ENCODE data around the gene AP5S1.
A peak's percentile ranks its signal among the peaks of the same experiment; 100 is the strongest.
"Not testable (repeated sequence)": the region's sequence is repeated elsewhere in the genome, so short reads cannot be mapped to it uniquely, and the experiment has no call there.

AP5S1 gene, protein sequence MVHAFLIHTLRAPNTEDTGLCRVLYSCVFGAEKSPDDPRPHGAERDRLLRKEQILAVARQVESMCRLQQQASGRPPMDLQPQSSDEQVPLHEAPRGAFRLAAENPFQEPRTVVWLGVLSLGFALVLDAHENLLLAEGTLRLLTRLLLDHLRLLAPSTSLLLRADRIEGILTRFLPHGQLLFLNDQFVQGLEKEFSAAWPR

DNA sequence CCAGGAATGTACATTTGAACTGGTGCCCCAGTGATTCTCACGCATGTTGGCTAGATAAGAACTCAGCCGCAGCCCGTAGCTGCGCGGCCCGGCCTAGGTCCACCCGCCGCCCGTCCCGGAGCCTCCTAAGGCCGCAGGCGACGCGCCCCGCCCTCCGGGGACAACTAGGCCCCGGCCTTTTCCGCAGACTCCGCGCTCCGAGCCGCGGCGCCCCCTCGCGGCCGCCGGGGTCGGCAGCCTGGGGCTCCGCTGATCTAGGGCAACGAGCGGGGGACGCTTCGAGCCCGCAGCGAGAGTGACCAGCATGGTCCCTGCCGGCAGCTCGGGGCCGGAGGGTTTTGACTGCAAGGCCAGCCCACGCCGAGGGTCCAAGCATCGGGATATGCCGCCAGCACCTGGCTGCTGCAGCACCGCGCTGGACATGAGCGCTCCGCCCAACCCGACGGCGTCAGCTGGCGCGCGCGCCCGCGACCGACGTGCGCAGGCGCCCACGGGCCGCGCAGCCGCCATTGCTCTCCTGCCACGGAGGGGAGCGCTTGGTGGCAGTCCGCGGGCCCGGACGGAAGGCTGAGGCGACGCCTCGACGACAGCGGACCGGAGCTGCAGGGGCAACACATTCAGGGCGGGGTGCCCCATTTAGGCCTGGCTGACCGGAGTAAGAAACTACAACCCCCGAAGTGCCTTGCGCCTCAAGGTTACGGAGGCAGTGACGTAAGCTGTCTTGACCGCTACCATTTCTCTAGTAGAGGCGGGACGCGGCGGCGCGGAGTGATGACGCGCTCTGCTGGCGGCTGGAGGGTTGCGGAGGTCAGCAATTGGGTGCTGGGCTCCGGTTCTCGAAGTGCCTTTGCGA is at the start of gene AP5S1:
AP5S1 (plus strand) TSS at position 500 of the 853 bp plus-strand sequence. CDS start 1,571 bp downstream, outside the sequence.
- FAIRE-seq = peak; percentile 7

DNA sequence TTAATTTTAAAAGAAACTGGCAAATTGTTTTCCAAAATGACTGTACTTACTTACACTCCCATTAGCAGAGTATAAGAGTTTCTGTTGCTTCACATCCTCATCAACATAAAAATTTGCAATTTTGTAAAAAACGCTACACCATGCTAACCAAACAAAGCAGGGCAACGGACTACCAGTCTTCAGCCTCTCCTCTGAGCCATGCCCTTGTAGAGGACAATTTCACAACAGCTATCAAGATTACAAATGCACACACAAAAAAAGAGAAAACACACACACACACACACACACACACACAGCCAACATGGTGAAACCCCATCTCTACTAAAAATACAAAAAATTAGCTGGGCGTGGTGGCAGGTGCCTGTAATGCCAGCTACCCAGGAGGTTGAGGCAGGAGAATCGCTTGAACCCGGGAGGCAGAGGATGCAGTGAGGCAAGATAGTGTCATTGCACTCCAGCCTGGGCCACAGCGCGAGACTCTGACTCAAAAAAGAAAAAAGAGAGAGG is 48.7 kb upstream of the AP5S1 start:
- FAIRE-seq = no peak

DNA sequence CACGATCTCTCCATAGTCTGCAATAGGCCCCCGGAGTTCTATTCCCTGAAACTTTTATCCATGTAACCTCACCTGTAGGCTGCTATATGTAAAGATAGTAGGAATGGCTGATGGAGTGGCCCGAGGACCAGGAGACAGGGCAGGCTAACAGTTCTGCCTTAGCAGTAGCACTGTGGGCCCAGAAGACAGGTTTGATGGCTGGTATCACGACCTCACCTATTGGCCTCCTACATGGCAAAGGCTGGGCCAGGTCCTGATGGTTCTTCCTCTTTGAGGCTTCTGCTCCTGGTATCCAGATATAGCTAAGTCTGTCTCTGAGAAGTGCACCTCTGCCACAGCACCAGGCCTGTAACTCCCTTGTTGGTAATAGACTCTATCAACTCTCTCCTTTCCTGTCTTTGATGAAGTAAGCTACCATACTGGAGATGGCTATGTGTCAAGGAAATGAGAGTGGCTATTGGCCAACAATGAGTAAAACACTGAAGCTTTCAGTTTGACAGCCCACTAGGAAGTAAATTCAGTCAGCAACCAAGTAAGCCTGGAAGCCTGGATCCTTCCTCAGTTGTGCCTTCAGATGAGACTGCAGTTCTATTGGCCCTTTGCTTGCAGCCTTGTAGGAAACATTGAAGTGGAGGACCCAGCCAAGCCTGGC is 44.8 kb upstream of the AP5S1 start:
- FAIRE-seq = no peak

DNA sequence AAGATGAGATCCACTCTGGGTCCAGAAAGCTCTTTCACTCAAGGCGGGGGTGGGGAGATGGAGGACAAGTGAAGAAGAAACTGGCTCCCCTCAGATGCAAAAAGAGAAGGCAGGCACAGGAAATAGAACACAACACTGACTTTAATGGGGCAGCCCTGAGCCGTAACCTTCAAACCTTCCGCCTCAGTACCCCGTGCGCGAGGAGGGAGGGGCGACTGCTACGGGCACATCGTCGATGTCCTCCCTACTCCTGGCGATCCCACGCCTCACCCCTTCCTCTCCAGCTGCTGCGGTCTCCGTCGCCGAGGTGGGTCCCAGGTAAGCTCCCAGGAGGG is 43.0 kb upstream of the AP5S1 start:
- no peak for FAIRE-seq

DNA sequence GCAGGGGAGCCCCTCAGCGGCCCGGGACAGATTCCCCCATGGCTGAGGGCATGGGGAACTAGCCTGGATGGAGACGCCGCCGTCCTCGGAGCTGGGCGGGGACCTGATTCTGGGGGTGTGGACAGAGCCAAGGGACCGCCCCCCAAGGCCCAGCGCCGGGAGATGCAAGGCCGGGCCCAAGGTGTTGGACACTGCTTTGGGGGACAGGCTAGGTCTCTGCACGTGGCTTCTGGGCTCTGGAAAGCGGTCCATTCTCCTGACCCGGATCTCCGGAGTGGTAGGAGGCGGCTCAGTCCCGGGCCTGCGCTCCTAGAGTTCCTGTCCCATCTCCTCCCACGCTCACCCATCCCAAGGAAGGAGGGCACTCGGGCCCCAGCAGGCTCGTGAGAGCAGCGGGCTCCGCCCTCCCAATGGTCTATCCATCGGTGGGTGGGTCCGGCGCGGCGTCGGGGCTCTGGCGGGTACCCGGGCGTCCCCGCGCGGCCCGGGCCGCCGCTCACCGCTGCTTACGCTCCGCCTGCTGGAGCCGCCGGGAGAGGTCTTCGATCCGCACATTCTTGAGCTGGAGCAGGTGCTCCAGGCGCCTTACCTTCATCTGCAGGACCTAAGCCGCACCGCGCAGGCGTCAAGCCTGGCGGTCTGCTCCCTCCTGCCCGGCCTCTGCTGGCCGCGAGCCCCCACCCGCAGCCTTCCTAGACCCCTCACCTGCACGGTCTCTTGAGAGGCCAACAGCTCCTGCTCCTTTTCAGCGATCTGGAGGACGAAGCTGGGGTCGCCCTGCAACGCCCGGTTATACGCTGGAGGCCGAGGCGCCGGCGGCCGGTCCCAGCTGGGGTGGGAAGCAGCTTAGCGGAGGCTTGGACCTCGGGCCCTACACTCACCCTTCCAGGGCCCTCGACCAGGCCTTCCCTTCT is 42.4 kb upstream of the AP5S1 start:
- no peak for FAIRE-seq

DNA sequence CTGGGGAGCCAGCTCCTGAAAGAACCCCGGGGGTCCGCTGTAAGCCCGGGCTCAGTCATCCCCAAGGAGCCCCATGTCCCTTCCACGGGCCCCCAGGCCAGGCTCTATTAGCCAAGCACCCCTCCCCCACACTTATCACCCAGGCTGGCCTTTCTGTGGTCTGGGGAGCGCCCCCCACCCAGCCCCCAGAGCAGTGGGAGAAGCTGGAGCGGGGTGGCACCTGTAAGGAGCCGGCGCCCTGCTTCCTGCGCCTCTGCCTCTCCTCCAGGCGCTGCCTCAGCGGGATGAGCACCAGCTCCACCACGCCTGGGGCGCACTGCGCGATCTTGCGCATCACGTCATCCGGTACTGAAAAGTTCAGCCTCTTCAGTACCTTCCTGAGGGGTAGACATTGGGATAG is 41.4 kb upstream of the AP5S1 start:
- FAIRE-seq = no peak

DNA sequence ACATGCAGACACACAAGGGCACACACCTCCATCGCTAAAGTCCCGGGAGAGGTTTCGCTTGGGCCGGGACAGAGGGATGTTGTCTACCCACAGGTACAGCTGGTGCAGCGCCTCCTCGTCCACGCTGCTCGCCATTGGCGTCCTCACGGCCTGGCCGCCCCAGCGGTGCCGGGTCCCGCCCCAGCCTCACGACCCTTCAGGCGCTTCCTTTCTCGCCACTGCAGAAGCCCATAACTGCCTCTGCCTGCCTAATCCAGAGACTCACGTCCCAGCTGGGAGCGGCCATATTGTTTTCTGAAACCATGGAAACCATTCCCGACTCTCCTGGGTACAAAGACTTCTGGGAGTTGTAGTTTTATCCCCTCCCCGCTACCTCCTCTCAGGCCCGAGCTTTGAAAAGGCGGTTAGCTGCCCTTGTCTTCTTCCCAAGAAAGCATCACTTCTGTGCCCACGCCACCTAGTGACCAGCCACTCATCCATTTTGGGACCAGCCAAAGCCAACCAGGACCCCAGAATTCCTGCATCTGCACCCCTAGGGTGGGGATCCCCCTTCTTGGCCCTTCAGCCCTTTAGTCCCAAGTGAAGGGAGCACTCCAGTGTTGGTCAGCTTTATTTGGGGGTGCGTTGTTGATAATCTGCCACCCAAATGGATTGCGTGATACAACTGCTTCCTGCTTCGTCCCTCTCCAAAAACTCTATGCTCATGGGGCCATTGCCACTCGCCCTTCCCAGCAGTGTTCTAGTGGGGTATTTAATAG is 39.0 kb upstream of the AP5S1 start, which contains the start of gene SPEF1:
SPEF1 (minus strand) TSS at position 296 of the 758 bp plus-strand sequence; CDS start at position 135, 161 bp downstream.
- peak; percentile 97 for FAIRE-seq

DNA sequence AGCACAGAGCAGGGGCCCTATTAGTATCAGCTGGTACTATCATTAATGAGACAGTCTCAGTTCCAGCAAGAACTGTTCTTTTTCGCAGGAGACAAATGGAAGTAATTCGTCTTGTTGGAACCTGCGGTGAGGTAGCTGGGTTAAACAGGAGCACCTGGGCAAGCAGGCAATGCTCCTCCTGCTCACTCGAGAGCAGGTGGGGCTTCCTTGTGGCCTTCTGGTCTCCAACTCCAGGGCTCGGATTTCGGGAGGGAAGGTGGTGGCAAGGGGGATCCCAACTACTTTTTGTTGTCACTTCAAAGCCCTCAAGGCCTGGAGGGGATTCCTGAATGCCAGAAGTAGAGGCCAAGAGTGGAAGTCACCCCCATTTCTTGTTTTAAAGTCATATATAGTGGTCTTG is 37.8 kb upstream of the AP5S1 start:
- no peak for FAIRE-seq

DNA sequence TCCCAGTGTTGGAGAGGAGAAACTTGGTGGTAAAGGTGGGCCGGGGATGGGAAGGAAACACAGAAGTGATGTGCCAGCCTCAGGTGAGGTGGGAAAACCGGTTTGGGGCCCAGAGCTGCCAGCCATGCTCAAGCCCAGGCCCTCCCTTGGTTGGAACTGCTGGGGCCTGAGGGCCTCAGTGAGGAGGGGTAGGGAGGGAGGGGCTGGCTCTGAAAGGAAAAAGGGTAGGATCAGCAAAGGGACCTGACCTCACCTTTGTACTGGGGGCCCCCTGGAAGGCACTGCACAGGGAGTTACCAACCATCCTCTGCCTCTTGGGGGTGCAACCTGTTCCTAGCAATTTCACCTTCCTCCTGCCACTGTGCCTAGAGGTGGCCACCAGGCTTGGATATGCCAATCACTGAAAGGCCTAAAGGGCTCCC is 37.3 kb upstream of the AP5S1 start:
- no peak for FAIRE-seq

DNA sequence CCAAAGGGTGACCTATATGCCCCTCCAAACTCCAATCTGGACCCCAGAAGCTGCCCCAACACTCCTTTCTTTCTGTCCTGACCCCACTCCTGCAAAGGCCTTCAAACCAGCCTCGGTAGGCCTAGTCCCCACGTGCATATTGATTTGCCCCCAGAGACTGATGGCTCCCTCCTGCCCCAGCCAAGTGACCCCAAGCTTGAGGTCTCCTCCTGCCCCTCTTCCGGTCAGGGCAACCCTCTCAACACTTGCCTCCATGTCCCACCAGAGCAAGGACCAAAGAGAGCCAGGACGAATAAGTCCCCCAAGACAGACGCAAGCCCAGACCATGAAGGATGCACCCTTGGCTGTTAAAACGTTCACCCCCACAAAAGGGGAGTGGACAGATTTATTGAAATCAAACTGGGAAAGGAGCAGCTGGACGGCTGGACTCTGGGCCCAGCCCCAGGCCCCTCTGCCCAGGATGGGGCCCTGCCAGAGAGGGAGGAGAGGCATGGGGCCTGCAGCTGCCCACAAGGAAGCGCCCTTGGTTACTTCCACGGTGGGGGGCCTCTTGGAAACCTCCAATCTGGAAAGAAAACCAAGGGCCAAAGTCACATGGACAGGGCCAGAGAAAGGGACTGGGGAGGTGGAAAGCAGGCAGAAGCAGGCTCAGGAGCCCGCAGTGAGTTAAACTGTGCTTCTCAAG is 36.7 kb upstream of the AP5S1 start:
- FAIRE-seq = no peak

DNA sequence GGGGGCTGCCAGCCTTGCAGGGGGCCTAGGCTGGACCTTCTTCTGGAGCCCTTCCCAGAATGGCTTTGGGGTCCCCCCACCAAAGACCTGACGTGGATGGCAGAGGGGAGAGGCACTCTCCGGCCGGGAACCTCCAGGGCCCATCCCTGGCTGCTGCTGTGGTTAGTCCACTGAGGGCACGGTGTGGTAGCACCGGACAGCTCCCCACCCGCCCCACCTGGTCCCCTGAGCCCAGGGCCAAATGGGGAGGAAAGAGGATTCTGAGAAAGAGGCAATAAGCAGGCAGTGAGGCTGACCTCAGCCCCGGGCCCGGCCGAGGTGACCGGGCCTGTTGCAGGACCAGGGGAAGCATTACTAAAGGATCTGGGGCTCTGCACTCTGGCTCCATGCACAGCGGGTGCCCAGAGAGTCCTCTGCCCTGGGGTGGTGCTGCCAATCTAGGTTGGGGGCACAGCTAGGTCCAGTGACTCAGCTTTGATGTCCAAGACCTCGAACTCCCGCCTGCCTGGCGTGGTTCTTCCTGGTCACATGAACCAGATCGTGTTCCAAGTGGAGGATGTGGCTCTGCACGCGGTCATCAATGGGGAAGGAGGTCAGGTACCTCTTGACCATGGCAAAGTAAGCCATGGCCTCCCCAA is 36.0 kb upstream of the AP5S1 start:
- no peak for FAIRE-seq

DNA sequence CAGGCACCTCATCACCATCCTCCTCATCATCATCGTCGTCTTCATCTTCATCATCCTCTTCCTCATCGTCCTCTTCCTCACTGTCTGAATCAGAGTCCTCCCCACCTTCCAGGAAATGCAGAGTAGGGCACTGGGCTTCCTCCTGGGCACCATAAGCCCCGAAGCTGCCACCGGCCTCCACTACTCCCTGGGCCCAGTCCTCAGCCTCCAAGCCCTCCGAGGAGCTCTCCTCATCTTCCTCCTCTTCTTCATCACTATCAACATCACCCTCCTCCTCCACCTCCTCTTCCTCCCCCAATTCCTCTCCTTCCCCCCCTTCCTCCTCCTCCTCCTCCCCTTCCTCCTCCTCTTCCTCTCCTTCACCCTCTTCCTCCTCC is 35.5 kb upstream of the AP5S1 start:
- no peak for FAIRE-seq

DNA sequence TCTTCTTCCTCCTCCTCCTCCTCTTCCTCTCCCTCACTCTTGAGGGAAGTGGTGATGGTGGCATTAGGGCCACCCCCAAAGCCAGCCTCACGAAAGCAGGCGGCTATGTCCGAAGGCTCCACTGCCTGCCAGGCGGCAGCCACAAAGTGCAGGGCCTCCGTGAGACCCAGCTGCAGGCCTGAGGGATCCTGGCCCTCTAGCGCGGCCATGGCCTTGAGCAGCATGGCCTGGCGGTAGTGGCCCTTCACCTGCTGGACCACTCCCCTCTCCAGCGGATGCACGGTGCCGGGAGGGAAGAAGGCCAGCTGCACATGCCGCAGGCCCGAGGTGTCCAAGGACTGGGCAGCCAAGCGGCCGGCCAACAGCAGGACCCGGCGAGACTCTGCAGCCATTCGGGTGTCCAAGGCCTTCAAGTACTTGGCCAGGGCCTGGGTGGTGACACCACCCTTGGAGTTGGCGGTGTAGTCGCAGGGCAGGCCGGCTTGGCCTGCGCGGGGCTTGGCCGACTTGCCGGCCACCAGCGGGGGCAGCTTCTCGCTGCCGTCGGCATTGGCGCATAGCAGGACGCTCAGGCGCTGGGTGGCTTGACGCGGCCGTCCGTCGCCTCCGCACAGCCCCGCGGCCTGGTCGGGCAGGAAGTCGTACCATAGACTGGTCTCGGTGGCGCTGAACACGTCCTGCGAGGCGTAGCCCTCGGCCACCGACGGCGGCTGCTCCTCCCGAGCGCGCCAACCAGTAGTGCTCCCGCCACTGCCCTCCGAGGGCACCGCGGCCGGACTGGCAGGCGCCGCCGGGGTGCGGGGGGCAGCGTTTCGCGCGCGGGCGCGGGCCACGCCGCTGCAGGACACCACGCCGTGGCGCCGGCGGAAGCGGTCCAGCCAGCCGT is 34.9 kb upstream of the AP5S1 start:
- no peak for FAIRE-seq

DNA sequence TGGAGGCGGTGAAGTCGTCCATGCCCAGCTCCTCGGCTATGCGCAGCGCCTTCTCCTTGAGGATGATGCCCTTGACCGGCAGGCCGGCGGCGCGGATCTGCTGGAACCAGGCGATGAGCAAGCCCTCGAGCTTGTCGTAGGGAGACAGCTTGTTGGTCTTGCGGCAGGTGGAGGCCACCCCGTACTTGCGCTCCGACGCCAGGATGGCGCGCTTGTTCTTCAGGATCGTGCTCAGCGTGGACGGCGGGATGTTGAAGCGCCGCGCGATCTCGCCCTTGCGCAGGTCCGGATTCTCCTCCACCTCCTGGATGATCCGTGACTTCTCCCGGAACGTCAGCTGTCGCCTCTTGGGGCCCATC is 34.2 kb upstream of the AP5S1 start:
- no peak for FAIRE-seq

DNA sequence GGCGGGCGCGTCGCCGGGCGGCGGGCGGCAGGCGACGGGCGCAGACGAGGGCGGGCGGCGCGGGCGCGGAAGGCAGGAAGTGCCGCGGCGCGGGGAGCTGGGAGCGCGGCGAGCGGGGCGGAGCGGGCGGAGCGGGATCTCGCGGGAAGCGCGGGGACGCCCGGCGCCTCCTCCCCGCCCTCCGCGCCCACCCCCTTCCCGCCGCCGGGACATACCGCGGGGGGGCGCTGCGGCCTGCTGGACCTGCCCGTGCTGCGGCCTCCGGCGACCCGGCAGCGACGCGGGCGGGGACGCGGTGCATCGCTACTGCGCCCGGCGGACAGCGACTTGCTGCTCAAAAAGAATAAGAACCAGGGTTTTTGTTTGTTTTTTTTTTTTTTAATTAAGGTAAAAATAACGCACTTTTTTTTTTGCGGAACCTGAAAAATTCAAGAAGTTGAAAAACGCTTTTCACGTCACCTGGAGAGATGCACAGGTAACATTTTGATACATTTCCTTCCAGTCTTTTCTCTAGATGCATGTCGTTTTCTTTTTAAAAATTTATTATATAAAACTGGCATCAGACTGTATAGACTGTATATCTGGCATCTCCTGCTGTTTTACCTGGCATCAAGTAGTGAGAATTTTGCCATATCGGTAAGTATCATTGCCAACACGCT is 33.6 kb upstream of the AP5S1 start, which contains the start of gene CENPB:
CENPB (minus strand) TSS at position 76 of the 659 bp plus-strand sequence. CDS start 257 bp downstream, outside the sequence.
- FAIRE-seq = no peak

DNA sequence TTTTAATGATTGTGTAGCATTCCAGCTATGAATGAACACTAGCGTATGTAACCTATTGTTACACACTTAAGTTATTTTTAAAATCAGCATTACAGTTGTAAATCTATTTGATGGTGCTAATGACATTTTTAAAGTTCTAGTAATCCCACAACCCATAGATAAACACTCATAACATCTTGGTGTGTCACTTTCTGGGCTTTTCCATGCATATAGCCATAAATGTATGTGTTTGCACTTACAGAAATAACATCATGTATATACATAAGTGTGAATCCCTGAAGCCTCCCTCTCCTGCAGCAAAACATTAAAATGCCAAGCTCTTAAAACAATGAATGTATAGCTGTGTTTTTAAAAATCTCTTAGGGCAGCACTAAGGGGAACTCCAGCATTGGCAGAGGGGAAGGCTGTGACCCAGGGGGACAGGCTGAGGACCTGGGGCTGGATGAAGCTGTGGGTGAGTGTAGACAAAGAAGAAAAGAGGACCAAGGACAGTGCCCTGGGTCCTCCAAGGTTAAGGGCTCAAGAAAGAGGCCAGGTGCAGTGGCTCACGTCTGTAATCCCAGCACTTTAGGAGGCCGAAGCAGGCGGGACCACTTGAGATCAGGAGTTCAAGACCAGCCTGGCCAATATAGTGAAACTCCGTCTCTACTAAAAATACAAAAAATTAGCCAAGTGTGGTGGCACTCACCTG is 32.9 kb upstream of the AP5S1 start:
- FAIRE-seq = no peak

DNA sequence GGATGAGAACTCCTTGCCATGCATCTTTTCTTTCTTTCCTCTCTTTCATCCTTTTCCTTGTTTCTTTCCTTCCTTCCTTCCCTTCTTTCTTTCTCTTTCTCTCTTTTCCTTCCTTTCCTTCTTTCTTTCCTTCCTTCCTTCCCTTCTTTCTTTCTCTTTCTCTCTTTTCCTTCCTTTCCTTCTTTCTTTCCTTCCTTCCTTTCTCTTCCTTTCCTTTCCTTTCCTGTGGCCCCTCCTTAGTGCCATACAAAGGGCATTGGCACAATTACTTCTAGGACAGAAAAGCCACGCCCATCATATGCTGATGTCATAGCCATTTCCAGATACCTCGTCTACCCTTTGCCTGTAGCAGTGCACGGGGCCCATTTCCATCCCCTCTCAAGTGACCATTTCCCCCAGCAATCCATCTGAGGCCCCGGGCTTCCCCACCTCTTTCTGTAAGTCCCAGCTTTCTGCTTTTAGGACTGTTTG is 31.6 kb upstream of the AP5S1 start:
- FAIRE-seq = no peak

DNA sequence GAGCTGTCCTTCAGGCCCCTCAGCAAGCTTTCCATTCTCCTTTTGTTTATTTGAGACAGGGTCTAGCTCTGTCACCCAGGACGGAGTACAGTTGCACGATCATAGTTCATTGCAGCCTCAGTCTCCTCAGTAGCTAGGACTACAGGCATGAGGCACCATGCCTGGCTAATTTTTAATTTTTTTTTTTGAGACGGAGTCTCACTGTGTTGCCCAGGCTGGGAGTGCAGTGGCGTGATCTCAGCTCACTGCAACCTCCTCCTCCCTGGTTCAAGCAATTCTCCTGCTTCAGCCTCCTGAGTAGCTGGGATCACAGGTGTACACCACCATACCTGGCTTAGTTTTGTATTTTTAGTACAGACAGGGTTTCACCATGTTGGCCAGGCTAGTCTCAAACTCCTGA is 31.1 kb upstream of the AP5S1 start:
- not testable (repeated sequence) for FAIRE-seq
